Fibroblast of upper back skin (primary cell): ENCODE measurements around the gene POLN.
"Not testable (repeated sequence)": the region's sequence is repeated elsewhere in the genome, so short reads cannot be mapped to it uniquely, and the experiment has no call there.

Experiments
- DNase-seq: peaks from one replicate; pipeline ENCODE4 v3.0.0-alpha.2; 2013

The POLN gene

DNA sequence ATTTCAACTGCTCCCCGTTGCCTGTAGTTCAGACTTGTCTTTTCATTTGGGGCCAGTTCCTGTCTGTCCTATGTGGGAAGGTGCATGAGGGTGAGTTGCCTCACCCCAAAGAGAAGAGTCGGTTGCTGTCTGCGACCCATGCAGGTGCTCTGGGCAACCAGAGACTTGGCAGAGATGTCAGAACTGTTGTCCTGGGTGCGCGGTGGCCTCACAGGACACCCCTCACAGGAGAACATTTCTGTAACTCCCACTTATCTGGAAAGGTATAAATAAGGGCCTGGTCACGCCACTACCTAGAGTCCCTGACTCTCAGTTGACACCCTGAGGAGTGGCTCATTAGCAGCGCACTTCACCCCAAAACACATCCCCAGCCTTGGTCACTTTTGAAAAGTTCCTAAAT, 192.5 kb downstream of the POLN start:
- no peak for DNase-seq

DNA sequence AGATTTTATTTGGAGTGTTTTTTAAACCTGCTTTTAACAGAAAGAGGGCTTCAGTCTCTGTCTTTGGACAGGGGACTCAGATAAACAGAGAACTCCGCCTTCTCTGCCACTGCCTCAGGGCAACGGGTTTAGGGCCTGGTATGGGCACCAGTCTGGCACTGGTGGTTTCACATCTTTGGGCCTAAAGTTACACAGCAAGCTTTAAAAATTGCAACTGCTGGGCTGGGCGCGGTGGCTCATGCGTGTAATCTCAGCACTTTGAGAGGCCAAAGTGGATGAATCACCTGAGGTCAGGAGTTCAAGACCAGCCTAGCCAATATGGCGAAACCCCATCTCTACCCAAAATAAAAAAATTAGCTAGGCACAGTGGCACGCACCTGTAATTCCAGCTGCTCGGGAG, 193.1 kb downstream of the POLN start:
- DNase-seq: no peak

- DNase-seq: no peak
These were observed 193.9 kb downstream of the POLN start for GRCh38 chr4:2047781-2048581.

DNA sequence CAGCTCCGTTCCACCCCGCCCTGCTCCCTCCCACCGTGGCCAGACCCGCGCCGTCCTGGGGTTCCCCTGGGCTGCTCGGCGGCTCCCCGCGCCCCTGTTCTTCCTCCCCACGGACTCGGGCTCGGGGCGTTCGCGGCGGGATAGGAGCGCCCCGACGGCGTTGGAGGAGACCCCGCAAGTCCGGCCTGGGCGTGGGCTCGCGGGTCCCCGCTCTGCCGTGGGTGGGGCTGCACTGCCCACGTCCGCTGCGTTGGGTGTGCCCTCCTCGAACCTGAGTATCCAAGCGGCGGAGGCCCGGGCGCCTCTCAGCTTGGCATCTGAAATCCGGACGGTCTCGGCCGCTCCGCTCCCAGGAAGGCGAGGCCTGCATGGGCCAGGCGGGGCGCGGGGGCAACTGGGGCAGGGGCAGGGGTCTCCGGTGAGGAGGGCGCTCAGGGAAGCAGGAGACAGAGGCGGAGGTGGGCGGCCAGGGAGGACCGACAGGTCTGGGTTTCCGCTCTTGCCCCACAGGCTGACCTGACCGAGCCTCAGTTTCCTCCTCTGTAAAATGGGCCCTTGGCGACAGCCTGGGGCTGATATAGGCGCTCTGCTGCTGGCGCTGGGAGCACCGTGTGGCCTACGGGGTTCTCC, 194.8 kb downstream of the POLN start:
- DNase-seq: no peak

DNA sequence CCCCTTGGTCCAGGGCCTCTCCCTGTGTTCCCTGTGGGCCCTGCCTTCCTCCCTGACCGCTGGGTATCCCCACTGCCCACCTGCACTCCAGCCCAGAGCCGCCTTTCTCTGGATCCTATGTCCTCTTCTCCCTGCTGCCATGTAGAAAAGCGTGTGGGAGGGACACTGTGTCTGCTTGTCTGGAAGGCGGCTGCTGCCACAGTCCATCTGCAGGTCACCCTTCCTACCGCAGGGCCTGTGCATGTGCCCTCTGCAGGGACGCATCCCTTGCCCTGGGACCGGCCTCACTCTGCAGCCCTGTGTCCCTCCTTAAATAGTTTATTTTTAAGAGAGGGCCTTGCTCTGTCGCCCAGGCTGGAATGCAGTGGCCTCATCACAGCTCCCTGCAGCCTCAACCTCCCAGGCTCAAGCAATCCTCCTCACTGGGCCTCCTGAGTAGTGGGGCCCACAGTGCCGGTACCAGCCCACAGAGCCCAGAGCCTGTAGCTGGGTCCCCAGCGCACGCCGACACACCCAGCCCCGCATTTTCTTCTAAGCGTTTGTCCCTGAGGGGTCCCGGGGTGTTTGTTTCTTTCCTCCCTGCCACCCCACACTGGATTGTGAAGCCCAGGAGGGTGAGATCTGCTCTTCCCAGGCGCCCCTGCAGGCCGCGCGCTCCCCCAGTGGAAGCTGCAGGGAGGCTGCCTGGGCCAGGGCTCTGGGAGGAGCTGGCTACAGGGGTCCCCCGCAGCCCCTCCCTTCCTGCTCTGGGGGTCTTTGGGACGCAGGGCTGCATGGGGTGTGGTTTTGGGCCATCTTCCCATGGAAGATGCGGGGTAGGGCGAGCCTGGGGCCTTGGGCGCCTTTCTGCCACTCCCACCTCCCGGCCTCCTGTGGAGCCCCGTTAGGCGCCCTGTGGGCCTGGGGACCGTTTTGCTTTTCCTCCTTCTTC, 195.6 kb downstream of the POLN start:
- no peak for DNase-seq

GRCh38 chr4:2045518-2045951, 196.4 kb downstream of the POLN start:
- no peak for DNase-seq

DNA sequence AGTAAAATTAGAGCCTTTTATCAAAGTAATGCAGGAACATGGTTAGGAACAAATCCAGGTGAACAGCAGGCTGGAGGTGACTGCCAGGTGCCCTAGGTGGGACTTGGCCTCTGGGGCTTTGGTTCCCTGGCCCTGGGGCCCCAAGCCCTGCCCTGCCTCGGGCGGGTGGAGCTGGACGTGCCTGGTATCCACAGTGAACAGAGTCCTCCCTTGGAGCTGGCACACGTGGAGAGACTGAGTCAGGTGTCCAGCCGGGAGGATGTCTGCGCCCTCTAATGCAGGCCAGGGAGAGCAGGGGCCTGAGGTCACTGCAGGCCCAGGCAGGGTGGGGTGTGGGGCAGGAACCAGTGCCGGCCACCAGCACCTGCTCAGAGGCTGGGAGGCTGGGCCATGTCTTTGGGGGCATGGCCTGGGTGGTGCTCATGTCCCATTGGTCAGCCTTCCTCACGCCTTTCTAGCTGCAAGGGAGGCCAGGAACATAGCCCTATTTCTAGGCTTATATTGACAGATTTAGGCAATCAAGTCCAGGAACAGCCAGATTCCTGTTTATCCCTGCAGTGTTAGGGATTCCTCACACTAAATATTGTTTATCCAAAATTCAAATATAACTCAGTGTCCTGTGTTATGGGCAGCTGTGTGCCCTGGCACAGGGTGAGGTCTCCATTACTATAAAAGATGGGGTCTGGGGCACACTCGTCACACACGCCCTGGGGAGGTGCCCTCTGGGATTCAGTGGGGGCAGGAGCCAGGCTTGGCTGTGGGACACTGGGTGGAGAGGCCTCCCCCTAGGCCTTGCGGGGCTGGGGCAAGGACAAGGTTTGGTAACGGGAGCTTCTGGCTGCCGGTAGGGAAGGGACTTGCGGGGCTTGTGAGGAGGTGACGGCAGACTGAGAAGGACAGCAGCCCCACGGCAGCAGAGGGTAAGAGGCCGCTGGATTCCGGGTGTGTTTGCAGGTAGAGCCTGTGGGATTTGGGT, 197.1 kb downstream of the POLN start:
- DNase-seq: no peak

GRCh38 chr4:2044119-2044485, 197.8 kb downstream of the POLN start:
- DNase-seq: no peak

DNA sequence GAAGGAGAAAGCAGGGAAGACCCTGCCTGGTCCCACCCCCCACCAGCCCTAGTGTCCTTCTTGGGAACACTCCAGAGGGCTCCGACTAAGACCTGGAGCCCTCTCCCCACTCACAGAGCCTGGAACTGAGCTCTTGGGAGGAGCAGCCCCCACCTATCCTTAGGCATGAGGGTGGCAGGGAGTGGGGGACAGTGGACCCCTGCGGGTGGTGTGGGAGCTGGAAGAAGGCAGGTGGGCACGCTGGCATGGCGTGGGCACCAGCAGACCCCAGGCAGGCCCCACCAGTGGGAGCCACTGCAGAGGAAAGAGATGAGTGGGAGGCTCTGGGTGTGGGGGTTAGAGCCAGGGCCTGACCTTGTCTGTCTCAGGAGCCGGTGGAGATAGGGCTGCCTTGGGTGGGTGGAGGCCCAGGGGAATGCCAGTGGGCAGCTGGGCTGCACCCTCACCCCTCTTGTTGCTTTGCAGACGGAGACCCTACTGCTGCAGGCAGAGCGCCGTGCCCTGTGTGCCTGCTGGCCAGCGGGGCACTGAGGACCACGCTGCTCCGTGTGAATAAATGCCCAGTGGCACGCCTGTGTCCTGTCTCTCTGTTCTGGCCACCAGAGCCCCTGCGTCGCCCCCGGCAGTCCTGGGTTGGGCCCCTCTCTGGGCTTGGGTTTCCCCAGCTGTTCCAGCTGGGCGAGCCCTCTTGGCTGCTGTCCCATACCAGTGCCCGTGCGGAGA, 198.4 kb downstream of the POLN start:
- no peak for DNase-seq

DNA sequence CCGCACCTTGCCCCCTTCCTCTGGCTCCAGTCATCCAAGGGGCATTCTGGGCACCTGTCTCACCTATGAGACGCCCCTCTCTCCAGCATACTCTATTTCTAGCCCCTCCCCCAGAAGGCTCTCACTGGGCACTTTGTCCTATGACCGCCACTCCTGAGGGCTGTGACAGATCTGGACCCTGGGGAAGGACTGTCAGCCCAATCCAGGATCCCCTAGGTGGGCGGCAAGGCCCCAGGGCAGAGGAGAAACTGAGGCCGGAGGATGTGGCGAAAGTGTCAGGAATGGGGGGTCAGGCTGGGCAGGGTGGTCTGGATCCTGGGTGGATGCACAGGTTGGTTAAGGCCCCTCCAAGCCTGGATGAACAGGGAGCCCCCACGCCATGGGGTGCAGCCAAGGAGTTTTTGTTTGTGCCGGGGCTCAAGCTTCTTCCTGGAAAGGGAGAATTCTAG, 198.9 kb downstream of the POLN start:
- DNase-seq: no peak

- peak; percentile 4 for DNase-seq
These were observed 199.5 kb downstream of the POLN start for GRCh38 chr4:2042204-2042946.

- peak; percentile 69 for DNase-seq
These were observed 200.4 kb downstream of the POLN start for GRCh38 chr4:2041239-2042130.

DNA sequence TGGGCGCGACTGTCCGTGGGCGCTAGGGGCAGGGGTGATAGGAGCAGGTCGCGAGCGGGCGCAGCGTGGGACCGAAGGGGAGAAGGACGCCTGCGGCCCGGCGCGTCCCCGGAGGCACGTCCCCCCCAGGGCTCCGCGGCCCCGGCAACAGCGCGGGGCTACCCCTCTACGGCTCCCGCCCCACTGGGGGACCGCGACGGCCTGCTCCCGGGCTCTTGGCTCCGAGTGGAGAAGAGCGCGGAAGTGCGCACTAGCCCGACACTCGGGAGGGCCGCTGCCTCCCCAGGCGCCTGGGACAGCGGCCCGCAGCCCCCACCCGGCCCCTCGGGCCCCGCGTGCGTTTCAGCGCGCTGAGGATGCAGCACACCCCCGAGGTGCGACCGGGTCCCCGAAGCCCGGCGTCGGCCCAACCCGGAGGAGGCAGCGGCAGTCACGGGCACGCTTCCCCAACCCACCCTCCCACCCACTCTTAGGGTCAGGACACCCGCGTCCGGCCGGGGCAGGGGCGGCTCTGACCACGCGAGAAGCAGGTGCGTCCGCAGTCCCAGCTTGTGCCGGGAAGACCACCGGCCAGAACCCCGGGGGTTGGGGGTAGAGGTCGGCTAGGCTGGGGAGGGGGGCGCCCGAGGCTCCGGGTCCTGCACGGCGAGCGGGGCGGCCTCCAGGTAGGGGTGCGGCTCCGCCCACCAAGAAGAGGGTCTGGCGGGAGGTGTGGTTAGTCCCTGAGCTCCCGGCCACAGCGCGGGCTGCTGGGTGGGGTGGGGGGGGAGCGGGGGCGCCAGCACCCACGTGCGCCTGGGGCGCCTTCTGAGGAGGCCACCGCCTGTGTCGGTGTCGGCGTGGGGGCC, 201.3 kb downstream of the POLN start:
- no peak for DNase-seq

GRCh38 chr4:2036866-2037265, 205.1 kb downstream of the POLN start:
- DNase-seq: no peak

GRCh38 chr4:2036327-2036726, 205.6 kb downstream of the POLN start:
- no peak for DNase-seq

GRCh38 chr4:2031161-2031560, 210.8 kb downstream of the POLN start:
- DNase-seq: not testable (repeated sequence)

- DNase-seq: not testable (repeated sequence)
These were observed 214.8 kb downstream of the POLN start for GRCh38 chr4:2027120-2027519.

GRCh38 chr4:2025817-2026216, 216.1 kb downstream of the POLN start:
- no peak for DNase-seq

DNA sequence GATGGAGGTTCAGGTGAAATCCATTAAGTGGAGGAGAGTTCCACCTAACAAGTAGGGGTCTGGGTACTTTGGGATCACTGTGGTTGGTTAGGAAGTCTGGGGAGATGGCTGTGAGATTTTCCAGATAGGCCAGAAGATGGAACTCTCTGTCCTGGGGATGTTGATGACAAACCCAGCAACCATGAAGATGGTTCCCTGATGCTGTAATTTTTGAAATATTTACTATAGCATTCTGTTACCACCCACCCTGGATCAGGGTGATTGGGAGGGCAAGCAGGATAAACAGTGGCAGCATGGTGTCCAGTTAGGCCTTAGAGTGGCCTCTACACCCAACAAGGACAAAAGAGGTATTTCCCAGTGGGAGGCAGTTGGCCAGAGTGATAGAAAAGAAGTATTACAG, 217.2 kb downstream of the POLN start:
- no peak for DNase-seq
